ENCODE results near the gene COL23A1. TPM values are rescaled to one million over a fixed set of nuclear protein-coding genes. Genes with fewer than 3 reads are reported as not detected.

COL23A1 gene
- total and polyA plus RNA-seq, 2 experiments from 2014 or later: 1.1 to 5.1 TPM

- Histone ChIP-seq H4K20me1 (ENCODE audit: insufficient read depth, poor library complexity, severe bottlenecking) (no peaks in the 10 kb centered on the region), H3K27me3 (no peaks in the 10 kb centered on the region), H3K4me2 (no peak overlapping the region), H3K4me3 (no peak overlapping the region), H3K79me2 (no peaks in the 10 kb centered on the region), H3K9me2 (replicated peaks; ENCODE audit: insufficient read depth) (no peaks in the 10 kb centered on the region), H3K9me3 (ENCODE audit: low read depth) (no peaks in the 10 kb centered on the region), H3K36me3 (replicated peaks; ENCODE audit: insufficient read depth, low read depth) (no peaks in the 10 kb centered on the region), H2AFZ (no peak overlapping the region), H3K27ac (no peak overlapping the region), H3K4me1 (ENCODE audit: insufficient read depth) (peaks cover 18% of the 10 kb centered on the region)
- no peak for DNase-seq (ENCODE audit: low spot score)
- TF ChIP-seq, protein P1, sequence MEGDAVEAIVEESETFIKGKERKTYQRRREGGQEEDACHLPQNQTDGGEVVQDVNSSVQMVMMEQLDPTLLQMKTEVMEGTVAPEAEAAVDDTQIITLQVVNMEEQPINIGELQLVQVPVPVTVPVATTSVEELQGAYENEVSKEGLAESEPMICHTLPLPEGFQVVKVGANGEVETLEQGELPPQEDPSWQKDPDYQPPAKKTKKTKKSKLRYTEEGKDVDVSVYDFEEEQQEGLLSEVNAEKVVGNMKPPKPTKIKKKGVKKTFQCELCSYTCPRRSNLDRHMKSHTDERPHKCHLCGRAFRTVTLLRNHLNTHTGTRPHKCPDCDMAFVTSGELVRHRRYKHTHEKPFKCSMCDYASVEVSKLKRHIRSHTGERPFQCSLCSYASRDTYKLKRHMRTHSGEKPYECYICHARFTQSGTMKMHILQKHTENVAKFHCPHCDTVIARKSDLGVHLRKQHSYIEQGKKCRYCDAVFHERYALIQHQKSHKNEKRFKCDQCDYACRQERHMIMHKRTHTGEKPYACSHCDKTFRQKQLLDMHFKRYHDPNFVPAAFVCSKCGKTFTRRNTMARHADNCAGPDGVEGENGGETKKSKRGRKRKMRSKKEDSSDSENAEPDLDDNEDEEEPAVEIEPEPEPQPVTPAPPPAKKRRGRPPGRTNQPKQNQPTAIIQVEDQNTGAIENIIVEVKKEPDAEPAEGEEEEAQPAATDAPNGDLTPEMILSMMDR (IDR thresholded peaks at IDR 0.05; ENCODE audit: poor library complexity): no peak
- TF ChIP-seq EZH2 (IDR thresholded peaks at IDR 0.05; ENCODE audit: borderline replicate concordance) (no peak), EZH2phosphoT487 (IDR thresholded peaks at IDR 0.05; ENCODE audit: low read depth, severe bottlenecking, unreplicated experiment) (no peak)
- 79% methylated on average over 25 of the region's 26 CpGs for WGBS (ENCODE audit: low lambda C conversion rate, missing lambda C conversion rate)
These were observed 163.7 kb downstream of the COL23A1 start for GRCh38 chr5:178426326-178427130.

DNA sequence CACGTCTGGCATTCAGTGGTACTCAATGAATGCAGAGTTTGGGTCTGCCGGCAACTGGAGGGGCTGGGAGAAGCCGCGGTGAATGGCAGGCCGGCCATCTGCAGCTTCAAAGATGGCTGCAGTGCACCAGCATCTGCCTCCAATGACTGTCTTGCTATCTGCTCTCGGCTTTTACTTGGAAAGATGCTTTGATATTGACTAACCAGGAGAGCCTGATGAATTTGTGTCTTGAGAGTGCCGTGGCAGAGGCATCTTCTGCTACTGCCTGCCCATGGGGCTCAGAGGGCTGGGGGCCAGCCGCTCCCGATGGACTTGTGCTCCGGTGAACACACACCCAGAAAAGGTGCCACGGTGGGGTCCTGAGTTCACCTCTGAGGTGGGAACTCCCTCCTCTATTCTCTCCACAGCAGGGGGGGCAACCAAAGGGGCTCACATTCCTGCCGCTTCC is 164.5 kb downstream of the COL23A1 start:
- 97% methylated on average over 12 of the region's 12 CpGs for WGBS (ENCODE audit: low lambda C conversion rate, missing lambda C conversion rate)
- TF ChIP-seq, protein P1 (IDR thresholded peaks at IDR 0.05; ENCODE audit: poor library complexity): no peak
- TF ChIP-seq EZH2phosphoT487 (IDR thresholded peaks at IDR 0.05; ENCODE audit: low read depth, severe bottlenecking, unreplicated experiment): no peak
- TF ChIP-seq EZH2 (IDR thresholded peaks at IDR 0.05; ENCODE audit: borderline replicate concordance): no peak
- DNase-seq (ENCODE audit: low spot score): no peak

DNA sequence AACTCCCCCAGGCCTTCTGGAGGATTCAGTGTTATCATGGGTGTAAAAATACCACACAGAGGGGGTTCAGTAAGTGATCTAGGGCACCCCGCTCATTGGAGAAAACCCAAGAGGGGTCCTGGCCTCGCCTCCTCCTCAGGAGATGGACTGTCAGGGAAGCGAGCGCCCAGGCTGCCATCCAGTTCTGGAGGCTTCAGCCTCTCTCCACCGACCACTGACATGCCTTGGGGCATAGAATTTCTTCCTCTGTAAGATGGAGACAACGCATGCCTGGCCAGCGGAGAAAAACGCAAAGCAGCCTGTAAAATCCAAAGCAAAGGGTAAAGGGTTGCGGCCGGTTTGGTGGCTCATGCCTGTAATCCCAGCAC is 165.4 kb downstream of the COL23A1 start:
- no peaks in the 10 kb centered on the region for H3K36me3 ChIP-seq (replicated peaks; ENCODE audit: insufficient read depth, low read depth)
- WGBS (ENCODE audit: low lambda C conversion rate, missing lambda C conversion rate): 65% methylated on average over 10 of the region's 10 CpGs
- no peak overlapping the region for H2AFZ ChIP-seq
- DNase-seq (ENCODE audit: low spot score): no peak
- TF ChIP-seq EZH2phosphoT487 (IDR thresholded peaks at IDR 0.05; ENCODE audit: low read depth, severe bottlenecking, unreplicated experiment) (no peak), EZH2 (IDR thresholded peaks at IDR 0.05; ENCODE audit: borderline replicate concordance) (no peak)
- TF ChIP-seq, protein P1 (IDR thresholded peaks at IDR 0.05; ENCODE audit: poor library complexity): no peak
- H3K4me2 ChIP-seq: no peak overlapping the region
- no peaks in the 10 kb centered on the region for H3K79me2 ChIP-seq
- H4K20me1 ChIP-seq (ENCODE audit: insufficient read depth, poor library complexity, severe bottlenecking): no peaks in the 10 kb centered on the region
- no peaks in the 10 kb centered on the region for H3K27me3 ChIP-seq
- H3K9me3 ChIP-seq (ENCODE audit: low read depth): no peaks in the 10 kb centered on the region
- no peaks in the 10 kb centered on the region for H3K9me2 ChIP-seq (replicated peaks; ENCODE audit: insufficient read depth)
- H3K4me3 ChIP-seq: no peak overlapping the region
- no peak overlapping the region for H3K27ac ChIP-seq
- peaks cover 18% of the 10 kb centered on the region for H3K4me1 ChIP-seq (ENCODE audit: insufficient read depth)

More for the DNA sequence above, 164.5 kb downstream of the COL23A1 start:
- H2AFZ ChIP-seq: no peak overlapping the region
- H3K79me2 ChIP-seq: no peaks in the 10 kb centered on the region
- no peak overlapping the region for H3K4me3 ChIP-seq
- H3K9me2 ChIP-seq (replicated peaks; ENCODE audit: insufficient read depth): no peaks in the 10 kb centered on the region
- no peak overlapping the region for H3K27ac ChIP-seq
- H4K20me1 ChIP-seq (ENCODE audit: insufficient read depth, poor library complexity, severe bottlenecking): no peaks in the 10 kb centered on the region
- H3K36me3 ChIP-seq (replicated peaks; ENCODE audit: insufficient read depth, low read depth): no peaks in the 10 kb centered on the region
- no peaks in the 10 kb centered on the region for H3K27me3 ChIP-seq
- H3K4me1 ChIP-seq (ENCODE audit: insufficient read depth): peaks cover 18% of the 10 kb centered on the region
- no peaks in the 10 kb centered on the region for H3K9me3 ChIP-seq (ENCODE audit: low read depth)
- H3K4me2 ChIP-seq: no peak overlapping the region

Measured in hepatocyte (in vitro differentiated cells).